ENCODE results near the gene ADCY1.

GRCh38 chr7:45649560-45650346 is 75.6 kb downstream of the ADCY1 start:
- no peak for TF ChIP-seq GATA2 (IDR thresholded peaks at IDR 0.05; ENCODE audit: low read depth, low read length)
- TF ChIP-seq GATA3 (IDR thresholded peaks at IDR 0.05; ENCODE audit: low read depth, low read length): no peak
